Esophagus muscularis mucosa (tissue), 4 donors: ENCODE results near the gene CYP8B1.

Experiments
- EP300 ChIP-seq: sonication (generic); formaldehyde crosslinking; IDR thresholded peaks from one replicate; pipeline ENCODE4 v1.6.1; 2017; ENCODE audit warnings: antibody characterized with exemption
- POLR2A ChIP-seq: fragments of 450-650 bp; IDR thresholded peaks from one replicate; pipeline ENCODE4 v1.6.1; 2017; ENCODE audit warnings: antibody characterized with exemption, moderate library complexity, mild to moderate bottlenecking, low read depth
- POLR2AphosphoS5 ChIP-seq, 2 donors: sonication (generic); formaldehyde crosslinking; IDR thresholded peaks; one replicate each; pipeline ENCODE4 v1.6.1; 2017; ENCODE audit warnings: antibody characterized with exemption in 2 of 2
- TF ChIP-seq, protein P1 (sequence below), 3 experiments: fragments of 200-600 bp in 2 of 3; fragments of 450-650 bp in 1 of 3; sonication (generic) in 2 of 3; IDR thresholded peaks; one replicate each; pipeline ENCODE4 v1.5.1; 2017 to 2019; ENCODE audit warnings: antibody characterized with exemption in 3 of 3, mild to moderate bottlenecking in 2 of 3, moderate library complexity in 1 of 3

GRCh38 chr3:42923606-42924005, 47.9 kb upstream of the CYP8B1 start:
- no peak for TF ChIP-seq POLR2AphosphoS5 (IDR thresholded peaks at IDR 0.05)
- TF ChIP-seq, protein P1, sequence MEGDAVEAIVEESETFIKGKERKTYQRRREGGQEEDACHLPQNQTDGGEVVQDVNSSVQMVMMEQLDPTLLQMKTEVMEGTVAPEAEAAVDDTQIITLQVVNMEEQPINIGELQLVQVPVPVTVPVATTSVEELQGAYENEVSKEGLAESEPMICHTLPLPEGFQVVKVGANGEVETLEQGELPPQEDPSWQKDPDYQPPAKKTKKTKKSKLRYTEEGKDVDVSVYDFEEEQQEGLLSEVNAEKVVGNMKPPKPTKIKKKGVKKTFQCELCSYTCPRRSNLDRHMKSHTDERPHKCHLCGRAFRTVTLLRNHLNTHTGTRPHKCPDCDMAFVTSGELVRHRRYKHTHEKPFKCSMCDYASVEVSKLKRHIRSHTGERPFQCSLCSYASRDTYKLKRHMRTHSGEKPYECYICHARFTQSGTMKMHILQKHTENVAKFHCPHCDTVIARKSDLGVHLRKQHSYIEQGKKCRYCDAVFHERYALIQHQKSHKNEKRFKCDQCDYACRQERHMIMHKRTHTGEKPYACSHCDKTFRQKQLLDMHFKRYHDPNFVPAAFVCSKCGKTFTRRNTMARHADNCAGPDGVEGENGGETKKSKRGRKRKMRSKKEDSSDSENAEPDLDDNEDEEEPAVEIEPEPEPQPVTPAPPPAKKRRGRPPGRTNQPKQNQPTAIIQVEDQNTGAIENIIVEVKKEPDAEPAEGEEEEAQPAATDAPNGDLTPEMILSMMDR (IDR thresholded peaks at IDR 0.05): no peak
- TF ChIP-seq POLR2A: no peak
- TF ChIP-seq EP300: no peak
